A172 (cell line): Measurements from ENCODE around the gene STIP1. TPM values are rescaled to one million over a fixed set of nuclear protein-coding genes. Genes with fewer than 3 reads are reported as not detected.

Experiments used
- DNase-seq: peaks from one replicate; pipeline ENCODE4 v3.0.0-alpha.2; 2015; ENCODE audit warnings: low spot score
- total RNA-seq: library from RNA; depleted of rRNA; stranded (reverse); fragments of >200 nt; shearing (Covaris generic); gene quantifications from 2 replicates; pipeline ENCODE4 v1.2.3, GENCODE V29; 2014; rRNA removed

Gene STIP1
- total RNA-seq, 1 experiment from 2014 or later = 474 TPM

DNA sequence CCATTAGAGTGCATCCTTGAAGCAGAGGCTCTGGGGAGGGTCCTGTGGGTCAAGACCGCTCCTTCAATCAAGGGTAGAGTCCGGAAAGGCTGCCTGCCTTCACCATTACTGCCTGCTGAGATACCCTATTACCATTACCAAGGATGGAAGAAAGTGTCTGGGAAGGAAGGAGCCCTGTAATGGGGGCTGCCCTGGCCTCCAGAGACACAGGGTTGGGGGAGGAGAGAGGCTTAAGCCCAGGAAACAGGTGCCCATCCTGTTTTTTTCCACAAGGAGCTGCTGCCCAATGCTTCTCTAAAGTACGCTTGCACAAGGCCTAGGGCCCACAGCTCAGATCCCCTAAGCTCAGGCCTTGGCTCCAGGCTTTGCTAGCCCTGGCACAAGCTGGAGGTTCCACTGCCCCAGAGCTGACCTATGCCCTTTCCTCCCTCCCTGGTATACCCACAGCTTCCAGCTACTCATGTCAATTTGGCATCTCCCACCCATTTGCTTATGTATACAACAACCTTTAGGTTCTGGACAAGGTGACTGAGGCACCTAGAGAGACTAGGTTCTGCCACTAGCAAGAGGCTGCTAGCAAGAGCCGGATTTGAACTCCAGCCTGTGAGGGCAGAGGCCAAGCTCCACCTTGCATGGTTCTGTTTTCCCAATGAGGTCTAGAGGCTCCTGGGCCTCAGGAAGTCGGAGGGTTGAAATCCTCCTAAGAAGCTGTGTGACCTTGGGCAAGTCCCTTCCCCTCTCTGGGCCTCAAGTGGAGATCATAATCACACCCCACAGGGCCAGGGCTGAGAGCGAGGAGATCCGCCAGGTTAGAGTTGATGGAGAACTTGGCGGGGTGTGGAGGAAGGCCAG lies 63.8 kb downstream of the STIP1 start:
- DNase-seq = no peak

DNA sequence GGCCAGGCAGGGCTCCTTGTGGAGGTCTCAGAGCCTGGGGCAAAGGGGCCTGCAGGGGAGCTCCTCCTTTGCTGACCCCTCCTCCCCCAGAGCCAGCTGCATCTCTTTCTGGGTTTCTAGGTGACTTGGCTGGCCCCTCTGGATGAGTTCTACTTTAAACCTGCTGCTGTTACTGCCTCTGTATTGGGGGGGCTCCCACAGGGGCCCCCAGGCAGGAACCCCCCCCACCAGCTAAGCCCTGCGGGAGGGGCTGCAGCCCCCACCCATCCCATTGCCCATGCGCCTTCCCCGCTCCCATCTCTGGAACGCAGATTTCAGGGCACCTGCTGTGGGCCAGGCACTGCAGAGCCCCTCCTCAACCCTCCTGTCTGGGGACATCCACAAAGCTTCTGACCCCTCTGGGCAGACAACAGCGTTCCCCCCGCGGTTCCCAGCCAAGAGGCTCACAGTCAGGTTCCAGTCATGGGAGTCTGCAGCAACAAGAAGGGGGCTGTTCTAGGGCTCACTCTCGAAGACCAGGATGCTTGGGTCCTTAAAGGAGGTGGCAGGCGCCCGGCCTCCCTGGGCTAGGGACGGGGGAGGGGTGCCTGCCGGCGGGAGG lies 64.5 kb downstream of the STIP1 start:
- DNase-seq = no peak

DNA sequence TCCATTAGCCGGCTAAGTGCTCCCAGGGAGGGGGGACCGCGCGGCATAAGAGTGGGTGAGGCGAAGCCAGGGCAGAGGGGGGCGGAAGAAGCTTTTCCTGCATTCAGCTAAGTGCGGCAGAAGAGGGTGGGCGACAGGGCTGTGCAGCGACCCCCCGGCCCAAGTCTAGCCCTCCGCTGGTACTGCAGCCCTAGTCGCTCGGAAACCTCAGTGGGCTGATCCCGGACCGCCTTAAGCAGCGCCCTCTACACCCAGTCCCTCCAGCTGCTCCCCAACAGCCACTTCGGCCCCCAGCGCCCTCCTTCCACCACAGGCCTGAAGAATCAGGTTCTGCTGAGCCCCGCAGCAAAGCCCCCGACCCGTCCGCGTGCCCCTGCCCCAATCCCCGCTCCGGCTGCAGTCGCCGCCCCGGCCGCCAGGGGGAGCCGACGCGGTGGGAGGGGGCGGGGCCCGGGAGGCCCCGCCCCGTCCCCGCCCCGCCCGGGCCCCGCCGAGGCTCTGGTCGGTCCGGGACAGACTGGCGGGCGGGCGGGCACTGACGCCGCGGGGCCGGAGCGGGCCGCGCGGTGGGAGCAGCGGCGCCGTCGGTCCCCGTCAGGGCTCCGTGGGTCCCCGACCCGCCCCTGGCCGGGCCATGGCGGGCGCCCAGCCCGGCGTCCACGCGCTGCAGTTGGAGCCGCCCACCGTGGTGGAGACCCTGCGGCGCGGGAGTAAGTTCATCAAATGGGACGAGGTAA lies 65.2 kb downstream of the STIP1 start, which contains the start of gene PLCB3:
PLCB3 (plus strand) TSS at position 515 of the 737 bp plus-strand sequence; CDS start at position 635, 120 bp downstream.
- DNase-seq = no peak

DNA sequence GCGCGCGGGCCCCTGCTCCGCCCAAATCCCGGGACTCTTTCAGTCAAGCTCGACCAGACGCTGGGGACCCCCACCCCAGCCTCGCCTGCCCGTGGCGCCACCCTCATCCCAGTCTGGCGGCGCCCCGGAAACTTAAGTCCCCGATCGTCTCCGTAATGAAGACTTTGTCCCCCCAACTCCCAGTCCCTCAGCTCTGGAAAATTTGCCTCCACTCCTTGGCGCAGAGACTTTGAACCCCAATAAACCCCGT lies 65.7 kb downstream of the STIP1 start:
- DNase-seq = no peak

DNA sequence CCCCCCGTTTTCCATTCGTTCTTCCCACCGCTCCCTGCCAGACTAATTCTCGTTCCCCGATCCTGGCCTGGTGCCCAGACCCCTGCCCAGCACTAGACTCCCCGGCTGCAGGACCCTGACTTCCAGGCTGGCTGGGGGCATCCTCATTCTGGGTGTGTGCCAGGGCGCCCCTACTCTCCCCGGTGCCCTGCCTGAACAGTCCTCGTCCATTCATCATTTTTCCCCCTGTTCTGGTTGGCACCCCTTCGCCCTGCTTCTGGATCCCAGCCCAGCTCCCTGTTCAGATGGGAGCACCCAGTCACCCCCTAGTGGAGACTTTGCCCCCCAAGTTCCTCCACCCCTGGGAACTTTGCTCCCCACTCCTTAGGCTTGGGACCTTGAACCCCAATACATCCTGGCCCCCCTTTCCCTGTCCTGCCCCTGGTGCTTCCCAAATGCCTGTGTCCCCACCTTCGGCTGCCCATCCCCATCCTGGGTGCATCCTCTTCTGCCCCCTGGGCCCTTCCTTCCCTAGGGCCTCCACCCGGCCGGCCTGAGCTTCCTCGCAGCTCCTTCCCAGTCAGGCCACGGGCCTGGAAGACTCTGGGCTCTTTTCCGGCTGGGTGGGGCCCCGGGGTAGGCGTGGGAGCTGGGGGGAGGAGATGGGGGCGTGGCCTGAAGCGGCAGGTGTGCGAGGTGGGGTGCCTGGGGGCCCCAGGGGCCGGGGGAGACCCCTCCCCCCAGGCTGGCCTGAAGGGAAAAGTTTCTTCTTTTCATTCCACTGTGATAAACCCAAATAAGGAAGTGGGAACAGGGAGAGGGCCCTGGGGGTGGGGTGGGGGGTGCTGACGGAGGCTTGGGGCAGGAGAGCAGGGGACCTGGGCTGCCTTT lies 66.3 kb downstream of the STIP1 start:
- DNase-seq = peak; percentile 33

DNA sequence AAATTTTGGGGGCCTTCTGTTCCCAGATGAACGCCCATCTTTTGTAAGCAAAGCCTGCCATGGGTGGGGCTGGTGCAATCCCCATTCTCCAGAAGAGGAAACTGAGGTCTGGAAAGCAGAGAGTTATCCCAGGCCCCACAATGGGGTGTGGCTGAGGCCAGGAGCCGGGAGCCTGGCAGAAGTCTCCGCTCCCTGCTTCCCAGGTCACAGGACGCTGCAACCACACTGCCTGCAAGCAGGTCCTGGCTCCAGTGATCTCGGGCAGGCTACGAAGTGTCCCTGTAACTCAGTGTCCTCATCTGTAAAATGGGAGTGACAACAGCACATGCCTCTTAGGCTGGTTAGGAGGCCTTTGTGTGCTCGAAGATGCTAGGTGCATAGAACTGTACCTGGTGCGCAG lies 67.1 kb downstream of the STIP1 start:
- DNase-seq = no peak

DNA sequence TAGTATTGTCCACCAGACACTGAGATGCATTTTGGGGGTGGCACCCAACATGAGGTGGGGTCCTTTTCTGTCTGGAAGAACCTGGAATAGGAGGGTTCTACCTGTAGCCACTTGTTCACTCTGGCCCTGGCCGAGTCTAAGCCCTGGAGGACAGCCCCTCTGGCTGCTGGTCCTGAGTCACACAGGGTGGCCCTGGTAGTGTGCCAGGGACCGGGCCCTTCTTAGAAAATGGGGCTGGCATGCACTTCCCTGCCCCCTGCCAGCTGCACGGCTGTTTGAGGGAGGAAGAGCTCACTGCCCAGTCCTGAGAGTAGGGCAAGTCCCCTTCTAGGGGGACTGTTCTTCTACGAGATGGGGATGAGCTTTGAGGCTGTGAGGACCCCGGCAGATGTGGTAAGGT lies 67.5 kb downstream of the STIP1 start:
- no peak for DNase-seq

Other genes starting within 250 kb of the STIP1 start
- gene NAA40, start 247.2 kb upstream of the STIP1 start, total RNA-seq = 12.5 and 19.8 TPM in 2 replicates
- gene COX8A, start 211.6 kb upstream of the STIP1 start, total RNA-seq = 536 and 679 TPM in 2 replicates
- 31.5 and 41.5 TPM in 2 replicates for gene OTUB1, start 199.7 kb upstream of the STIP1 start, total RNA-seq
- not detected in 2 replicates for gene FLRT1, start 150.2 kb upstream of the STIP1 start, total RNA-seq
- gene MACROD1, start 20.1 kb upstream of the STIP1 start, total RNA-seq = 2.9 and 6.3 TPM in 2 replicates
- gene FERMT3, start 20.6 kb downstream of the STIP1 start, total RNA-seq = 15.1 and 18.7 TPM in 2 replicates
- 33.8 and 47.3 TPM in 2 replicates for gene TRPT1, start 40.0 kb downstream of the STIP1 start, total RNA-seq
- 49.3 and 71.5 TPM in 2 replicates for gene NUDT22, start 40.1 kb downstream of the STIP1 start, total RNA-seq
- gene DNAJC4, start 44.4 kb downstream of the STIP1 start, total RNA-seq = 3.0 and 12.0 TPM in 2 replicates
- 24.4 and 33.0 TPM in 2 replicates for gene VEGFB, start 48.4 kb downstream of the STIP1 start, total RNA-seq
- 40.5 and 55.9 TPM in 2 replicates for gene FKBP2, start 54.9 kb downstream of the STIP1 start, total RNA-seq
- 455 and 478 TPM in 2 replicates for gene PPP1R14B, start 60.8 kb downstream of the STIP1 start, total RNA-seq
- 51.0 and 64.8 TPM in 2 replicates for gene PLCB3, start 65.4 kb downstream of the STIP1 start, total RNA-seq
- 219 TPM in 2 replicates for gene BAD, start 98.5 kb downstream of the STIP1 start, total RNA-seq
- gene GPR137, start 99.7 kb downstream of the STIP1 start, total RNA-seq = 52.1 and 60.8 TPM in 2 replicates
- gene KCNK4, start 105.1 kb downstream of the STIP1 start, total RNA-seq = 0.07 TPM in 1 of 2 replicates, not detected in the other
- not detected in 2 replicates for gene CATSPERZ, start 114.2 kb downstream of the STIP1 start, total RNA-seq
- 30.4 and 46.6 TPM in 2 replicates for gene ESRRA, start 119.4 kb downstream of the STIP1 start, total RNA-seq
- 454 and 683 TPM in 2 replicates for gene TRMT112, start 131.4 kb downstream of the STIP1 start, total RNA-seq
- 300 and 344 TPM in 2 replicates for gene PRDX5, start 131.9 kb downstream of the STIP1 start, total RNA-seq
- gene CCDC88B, start 154.0 kb downstream of the STIP1 start, total RNA-seq = 6.6 and 6.9 TPM in 2 replicates
- gene RPS6KA4, start 173.0 kb downstream of the STIP1 start, total RNA-seq = 77.4 and 78.2 TPM in 2 replicates